ENCODE data around the gene VDAC1.

The VDAC1 gene

DNA sequence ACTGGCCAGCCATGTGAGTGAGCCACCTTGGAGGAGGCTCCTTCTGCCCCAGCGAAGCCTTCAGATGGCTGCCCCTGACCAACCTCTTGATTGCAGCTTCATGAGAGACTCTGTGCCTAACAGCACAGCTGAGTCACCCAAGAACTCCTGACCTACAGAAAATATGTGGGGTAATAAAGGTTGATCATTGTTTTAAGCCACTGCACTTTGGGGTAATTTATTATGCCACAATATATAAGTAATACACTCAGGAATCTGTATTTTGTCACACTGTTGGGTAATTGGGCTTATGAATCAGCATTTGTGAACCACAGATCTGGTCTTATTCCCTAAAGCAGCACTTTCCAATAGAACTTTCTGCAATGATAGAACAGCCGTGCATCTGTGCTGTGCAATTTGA, 24.4 kb upstream of the VDAC1 start:
- Histone ChIP-seq H3K27ac (replicated peaks) (no peak overlapping the region), H3K4me3 (replicated peaks; ENCODE audit: insufficient read depth, low read length) (no peak overlapping the region), H3K27me3 (ENCODE audit: insufficient read depth, poor library complexity, severe bottlenecking) (no peaks in the 10 kb centered on the region)
- TF ChIP-seq GABPA (IDR thresholded peaks at IDR 0.05; ENCODE audit: low read depth) (no peak), SPI1 (IDR thresholded peaks at IDR 0.05; ENCODE audit: borderline replicate concordance, low read depth) (no peak), POLR2AphosphoS5 (IDR thresholded peaks at IDR 0.05; ENCODE audit: low read depth) (no peak)
- TF ChIP-seq, protein P1, sequence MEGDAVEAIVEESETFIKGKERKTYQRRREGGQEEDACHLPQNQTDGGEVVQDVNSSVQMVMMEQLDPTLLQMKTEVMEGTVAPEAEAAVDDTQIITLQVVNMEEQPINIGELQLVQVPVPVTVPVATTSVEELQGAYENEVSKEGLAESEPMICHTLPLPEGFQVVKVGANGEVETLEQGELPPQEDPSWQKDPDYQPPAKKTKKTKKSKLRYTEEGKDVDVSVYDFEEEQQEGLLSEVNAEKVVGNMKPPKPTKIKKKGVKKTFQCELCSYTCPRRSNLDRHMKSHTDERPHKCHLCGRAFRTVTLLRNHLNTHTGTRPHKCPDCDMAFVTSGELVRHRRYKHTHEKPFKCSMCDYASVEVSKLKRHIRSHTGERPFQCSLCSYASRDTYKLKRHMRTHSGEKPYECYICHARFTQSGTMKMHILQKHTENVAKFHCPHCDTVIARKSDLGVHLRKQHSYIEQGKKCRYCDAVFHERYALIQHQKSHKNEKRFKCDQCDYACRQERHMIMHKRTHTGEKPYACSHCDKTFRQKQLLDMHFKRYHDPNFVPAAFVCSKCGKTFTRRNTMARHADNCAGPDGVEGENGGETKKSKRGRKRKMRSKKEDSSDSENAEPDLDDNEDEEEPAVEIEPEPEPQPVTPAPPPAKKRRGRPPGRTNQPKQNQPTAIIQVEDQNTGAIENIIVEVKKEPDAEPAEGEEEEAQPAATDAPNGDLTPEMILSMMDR (IDR thresholded peaks at IDR 0.05; ENCODE audit: insufficient read depth, low read length), result no peak
- TF ChIP-seq, protein P2, sequence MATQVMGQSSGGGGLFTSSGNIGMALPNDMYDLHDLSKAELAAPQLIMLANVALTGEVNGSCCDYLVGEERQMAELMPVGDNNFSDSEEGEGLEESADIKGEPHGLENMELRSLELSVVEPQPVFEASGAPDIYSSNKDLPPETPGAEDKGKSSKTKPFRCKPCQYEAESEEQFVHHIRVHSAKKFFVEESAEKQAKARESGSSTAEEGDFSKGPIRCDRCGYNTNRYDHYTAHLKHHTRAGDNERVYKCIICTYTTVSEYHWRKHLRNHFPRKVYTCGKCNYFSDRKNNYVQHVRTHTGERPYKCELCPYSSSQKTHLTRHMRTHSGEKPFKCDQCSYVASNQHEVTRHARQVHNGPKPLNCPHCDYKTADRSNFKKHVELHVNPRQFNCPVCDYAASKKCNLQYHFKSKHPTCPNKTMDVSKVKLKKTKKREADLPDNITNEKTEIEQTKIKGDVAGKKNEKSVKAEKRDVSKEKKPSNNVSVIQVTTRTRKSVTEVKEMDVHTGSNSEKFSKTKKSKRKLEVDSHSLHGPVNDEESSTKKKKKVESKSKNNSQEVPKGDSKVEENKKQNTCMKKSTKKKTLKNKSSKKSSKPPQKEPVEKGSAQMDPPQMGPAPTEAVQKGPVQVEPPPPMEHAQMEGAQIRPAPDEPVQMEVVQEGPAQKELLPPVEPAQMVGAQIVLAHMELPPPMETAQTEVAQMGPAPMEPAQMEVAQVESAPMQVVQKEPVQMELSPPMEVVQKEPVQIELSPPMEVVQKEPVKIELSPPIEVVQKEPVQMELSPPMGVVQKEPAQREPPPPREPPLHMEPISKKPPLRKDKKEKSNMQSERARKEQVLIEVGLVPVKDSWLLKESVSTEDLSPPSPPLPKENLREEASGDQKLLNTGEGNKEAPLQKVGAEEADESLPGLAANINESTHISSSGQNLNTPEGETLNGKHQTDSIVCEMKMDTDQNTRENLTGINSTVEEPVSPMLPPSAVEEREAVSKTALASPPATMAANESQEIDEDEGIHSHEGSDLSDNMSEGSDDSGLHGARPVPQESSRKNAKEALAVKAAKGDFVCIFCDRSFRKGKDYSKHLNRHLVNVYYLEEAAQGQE (IDR thresholded peaks at IDR 0.05; ENCODE audit: insufficient replicate concordance, low read depth), result no peak
- no peak for DNase-seq (ENCODE audit: low read depth in 1 of 2, low spot score in 1 of 2)

DNA sequence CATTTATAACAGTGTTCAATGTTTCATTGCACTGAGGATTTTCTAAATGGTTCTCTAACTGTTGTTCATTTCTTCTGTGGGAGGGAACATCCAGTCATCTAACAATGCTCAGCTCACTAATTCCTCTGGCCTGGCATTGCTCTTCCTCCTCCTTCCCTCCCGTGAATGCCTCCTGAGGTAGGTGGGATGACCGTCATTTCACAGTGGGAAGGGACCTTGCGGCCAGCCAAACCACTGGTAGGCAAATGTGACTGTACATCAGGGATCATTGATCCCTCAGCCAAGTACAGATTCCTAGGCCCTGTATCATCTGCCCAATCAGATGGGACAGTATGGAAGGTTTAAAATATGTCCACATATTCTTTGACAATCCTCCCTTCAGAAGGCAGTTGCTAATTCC, 23.7 kb upstream of the VDAC1 start:
- Histone ChIP-seq H3K27me3 (ENCODE audit: insufficient read depth, poor library complexity, severe bottlenecking) (no peaks in the 10 kb centered on the region), H3K27ac (replicated peaks) (no peak overlapping the region), H3K4me3 (replicated peaks; ENCODE audit: insufficient read depth, low read length) (no peak overlapping the region)
- TF ChIP-seq GABPA (IDR thresholded peaks at IDR 0.05; ENCODE audit: low read depth) (no peak), SPI1 (IDR thresholded peaks at IDR 0.05; ENCODE audit: borderline replicate concordance, low read depth) (no peak), POLR2AphosphoS5 (IDR thresholded peaks at IDR 0.05; ENCODE audit: low read depth) (no peak)
- TF ChIP-seq, protein P1 (IDR thresholded peaks at IDR 0.05; ENCODE audit: insufficient read depth, low read length), result no peak
- TF ChIP-seq, protein P2 (IDR thresholded peaks at IDR 0.05; ENCODE audit: insufficient replicate concordance, low read depth), result no peak
- no peak for DNase-seq (ENCODE audit: low read depth in 1 of 2, low spot score in 1 of 2)

DNA sequence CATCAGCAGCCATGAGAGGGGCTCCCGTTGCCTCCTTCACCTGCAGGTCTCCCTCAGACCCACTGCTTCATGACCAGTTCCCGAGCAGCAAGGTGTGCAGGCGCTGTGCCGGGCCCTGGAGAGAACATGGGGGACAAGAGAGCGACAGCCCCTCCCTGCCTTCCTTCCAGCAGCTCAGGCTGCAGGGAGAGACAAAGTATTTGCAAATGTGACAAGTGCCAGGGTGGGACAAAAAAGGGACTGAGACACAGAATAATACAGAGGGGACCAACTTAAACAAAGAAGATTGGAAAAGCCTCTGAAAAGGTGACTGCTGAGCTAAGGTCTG, 22.5 kb upstream of the VDAC1 start:
- Histone ChIP-seq H3K4me3 (replicated peaks; ENCODE audit: insufficient read depth, low read length) (no peak overlapping the region), H3K27ac (replicated peaks) (no peak overlapping the region), H3K27me3 (ENCODE audit: insufficient read depth, poor library complexity, severe bottlenecking) (no peaks in the 10 kb centered on the region)
- DNase-seq (ENCODE audit: low read depth in 1 of 2, low spot score in 1 of 2), result no peak
- TF ChIP-seq, protein P1 (IDR thresholded peaks at IDR 0.05; ENCODE audit: insufficient read depth, low read length), result no peak
- TF ChIP-seq SPI1 (IDR thresholded peaks at IDR 0.05; ENCODE audit: borderline replicate concordance, low read depth), result no peak
- no peak for TF ChIP-seq GABPA (IDR thresholded peaks at IDR 0.05; ENCODE audit: low read depth)
- TF ChIP-seq POLR2AphosphoS5 (IDR thresholded peaks at IDR 0.05; ENCODE audit: low read depth), result no peak
- TF ChIP-seq, protein P2 (IDR thresholded peaks at IDR 0.05; ENCODE audit: insufficient replicate concordance, low read depth), result no peak

Measured in HL-60 (cell line).